ENCODE data around the gene THAP3. TPM values are rescaled to one million over a fixed set of nuclear protein-coding genes. Genes with fewer than 3 reads are reported as not detected.
"Not testable (repeated sequence)": the region's sequence is repeated elsewhere in the genome, so short reads cannot be mapped to it uniquely, and the experiment has no call there.

THAP3 gene
- polyA plus RNA-seq, 3 donors: 21.0 to 23.8 (median 23.4) TPM

- DNase-seq: no peak
Measured at GRCh38 chr1:6588128-6588892, 36.4 kb upstream of the THAP3 start.

GRCh38 chr1:6588893-6589520 lies 35.7 kb upstream of the THAP3 start:
- DNase-seq: no peak

GRCh38 chr1:6590046-6590445 lies 34.6 kb upstream of the THAP3 start:
- no peak for DNase-seq

- DNase-seq: no peak
Measured at GRCh38 chr1:6591222-6591621, 33.4 kb upstream of the THAP3 start.

- no peak for DNase-seq
Measured at GRCh38 chr1:6591644-6592043, 33.0 kb upstream of the THAP3 start.

- DNase-seq: no peak
Measured at GRCh38 chr1:6592441-6592840, 32.2 kb upstream of the THAP3 start.

- DNase-seq: no peak
Measured at GRCh38 chr1:6592865-6593593, 31.6 kb upstream of the THAP3 start.

GRCh38 chr1:6593810-6594209 lies 30.9 kb upstream of the THAP3 start:
- DNase-seq: no peak

GRCh38 chr1:6594977-6595740 lies 29.5 kb upstream of the THAP3 start:
- DNase-seq: no peak

- DNase-seq: no peak
Measured at GRCh38 chr1:6596351-6596750, 28.3 kb upstream of the THAP3 start.

- no peak for DNase-seq
Measured at GRCh38 chr1:6596886-6597776, 27.5 kb upstream of the THAP3 start.

- DNase-seq: no peak
Measured at GRCh38 chr1:6597777-6598131, 26.9 kb upstream of the THAP3 start.

GRCh38 chr1:6599141-6599975 lies 25.3 kb upstream of the THAP3 start:
- DNase-seq: no peak

GRCh38 chr1:6599991-6600390 lies 24.7 kb upstream of the THAP3 start:
- DNase-seq: not testable (repeated sequence)

- no peak for DNase-seq
Measured at GRCh38 chr1:6600410-6601048, 24.1 kb upstream of the THAP3 start.

- peak; percentile 45 for DNase-seq
Measured at GRCh38 chr1:6601049-6601922, 23.4 kb upstream of the THAP3 start.

GRCh38 chr1:6601923-6602668 lies 22.6 kb upstream of the THAP3 start:
- no peak for DNase-seq

GRCh38 chr1:6602669-6603237 lies 21.9 kb upstream of the THAP3 start, which contains the start of gene KLHL21:
TSS of gene KLHL21 (minus strand) at chr1:6602869. CDS start at chr1:6602817, 52 bp downstream.
- DNase-seq: peak; percentile 85
